ENCODE data around the gene MEIKIN. TPM values are rescaled to one million over a fixed set of nuclear protein-coding genes. Genes with fewer than 3 reads are reported as not detected.
A peak's percentile ranks its signal among the peaks of the same experiment; 100 is the strongest.

Gene MEIKIN
- total and polyA plus RNA-seq, 2 experiments from 2014 or later: not detected

DNA sequence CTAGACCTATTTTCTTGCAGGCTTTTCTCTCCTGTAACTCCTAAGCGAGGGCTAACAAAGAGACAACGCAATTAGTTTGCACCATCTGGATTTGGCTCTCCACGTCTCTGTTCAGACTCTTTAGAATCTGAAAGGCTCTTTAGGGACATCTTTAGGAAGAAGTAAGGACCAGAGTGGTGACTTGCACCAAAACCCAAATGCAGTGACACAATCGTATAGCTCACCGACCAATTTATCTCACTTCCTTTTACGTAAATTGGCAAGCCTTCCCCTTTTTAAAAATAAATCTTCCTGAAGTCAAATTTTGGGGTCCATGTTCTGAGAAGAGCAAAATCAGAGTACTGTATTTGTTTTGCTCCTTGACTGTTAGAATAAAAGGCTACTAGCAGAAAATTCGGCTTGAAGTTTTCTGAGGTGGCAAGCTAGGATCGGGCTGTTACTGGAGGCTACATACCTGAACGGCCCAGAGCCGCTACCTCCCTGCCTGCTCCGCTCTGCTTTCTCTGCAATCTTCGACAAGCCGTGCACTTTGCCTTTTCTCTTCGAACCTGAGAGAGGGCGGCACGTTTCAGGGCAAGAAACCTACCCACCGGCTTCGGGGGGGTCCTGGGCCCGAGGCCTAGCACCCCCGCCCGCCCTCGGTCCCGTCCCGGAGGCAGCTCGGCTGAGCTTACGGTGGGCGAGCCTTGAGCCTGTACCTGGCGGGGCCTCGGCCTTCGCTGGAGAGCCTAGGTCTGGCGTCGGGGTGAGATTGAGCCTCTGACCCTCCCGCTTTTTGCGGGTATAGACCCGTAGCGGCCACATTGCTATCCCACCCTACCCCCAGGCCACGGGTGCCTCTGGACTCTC is 537 bp downstream of the MEIKIN start:
- Histone ChIP-seq H2AFZ (peak overlapping the region; percentile 94), H3K36me3 (ENCODE audit: insufficient read depth) (no peaks in the 10 kb centered on the region), H3K27me3 (ENCODE audit: insufficient read depth) (no peaks in the 10 kb centered on the region), H4K20me1 (replicated peaks; ENCODE audit: insufficient read depth) (no peaks in the 10 kb centered on the region), H3F3A (replicated peaks; ENCODE audit: low read depth) (no peaks in the 10 kb centered on the region), H3K4me2 (no peak overlapping the region), H3K9me2 (ENCODE audit: insufficient read depth) (no peaks in the 10 kb centered on the region), H3K79me2 (replicated peaks; ENCODE audit: insufficient read depth) (no peaks in the 10 kb centered on the region), H3K27ac (ENCODE audit: low read depth) (no peak overlapping the region; the same call in 1 of the 2 replicates), H3K4me1 (ENCODE audit: insufficient read depth) (no peaks in the 10 kb centered on the region), H3K4me3 (no peak overlapping the region)
- no peak for TF ChIP-seq ZNF331 (CRISPR knock-in tag; IDR thresholded peaks at IDR 0.05; ENCODE audit: low read depth)
- Mint-ChIP-seq H3K4me1 (no peaks in the 10 kb centered on the region), H3K27me3 (ENCODE audit: insufficient read depth, low read depth, poor library complexity) (peaks cover 5% of the 10 kb centered on the region), H3K9me3 (no peaks in the 10 kb centered on the region), H3K4me3 (no peak overlapping the region), H3K36me3 (ENCODE audit: low read depth) (no peaks in the 10 kb centered on the region), H3K27ac (no peak overlapping the region)
- ATAC-seq: peak; percentile 82
- peak; percentile 21 for DNase-seq (ENCODE audit: low spot score)

DNA sequence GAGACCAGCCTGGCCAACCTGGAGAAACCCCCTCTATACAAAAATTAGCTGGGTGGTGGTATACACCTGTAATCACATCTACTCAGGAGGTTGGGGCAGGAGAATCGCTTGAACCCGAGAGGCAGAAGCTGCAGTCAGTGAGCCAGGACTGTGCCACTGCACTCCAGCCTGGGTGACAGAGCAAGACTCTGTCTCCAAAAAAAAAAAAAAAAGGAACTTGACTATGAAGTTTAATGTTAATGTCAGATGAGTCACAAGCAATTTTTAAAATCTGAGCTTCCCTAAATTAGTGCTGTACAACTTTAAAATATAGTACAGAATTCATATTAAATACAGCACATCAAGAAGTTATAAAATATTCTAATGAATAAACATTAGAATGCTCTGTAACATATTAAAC is 1.5 kb downstream of the MEIKIN start:
- Histone ChIP-seq H3K36me3 (ENCODE audit: insufficient read depth) (no peaks in the 10 kb centered on the region), H3K4me1 (ENCODE audit: insufficient read depth) (no peaks in the 10 kb centered on the region), H3K9me2 (ENCODE audit: insufficient read depth) (no peaks in the 10 kb centered on the region), H4K20me1 (replicated peaks; ENCODE audit: insufficient read depth) (no peaks in the 10 kb centered on the region), H3F3A (replicated peaks; ENCODE audit: low read depth) (no peaks in the 10 kb centered on the region), H3K79me2 (replicated peaks; ENCODE audit: insufficient read depth) (no peaks in the 10 kb centered on the region), H3K27me3 (ENCODE audit: insufficient read depth) (no peaks in the 10 kb centered on the region), H2AFZ (no peak overlapping the region), H3K27ac (ENCODE audit: low read depth) (no peak overlapping the region), H3K4me3 (no peak overlapping the region), H3K4me2 (no peak overlapping the region)
- H3K27me3 Mint-ChIP-seq (ENCODE audit: insufficient read depth, low read depth, poor library complexity): peaks cover 3% of the 10 kb centered on the region
- no peak overlapping the region for H3K4me3 Mint-ChIP-seq
- H3K9me3 Mint-ChIP-seq: no peaks in the 10 kb centered on the region
- H3K27ac Mint-ChIP-seq: no peak overlapping the region
- no peak for TF ChIP-seq EZH2 (IDR thresholded peaks at IDR 0.05; ENCODE audit: low read depth, unreplicated experiment)
- TF ChIP-seq ZNF114 (CRISPR knock-in tag; IDR thresholded peaks at IDR 0.05): no peak
- no peak for TF ChIP-seq EZH2phosphoT487 (IDR thresholded peaks at IDR 0.05; ENCODE audit: unreplicated experiment)
- no peak for TF ChIP-seq CREB1 (CRISPR knock-in tag; IDR thresholded peaks at IDR 0.05; ENCODE audit: low read depth)
- no peak for TF ChIP-seq JUNB (IDR thresholded peaks at IDR 0.05; ENCODE audit: unreplicated experiment)
- TF ChIP-seq STAT1 (IDR thresholded peaks at IDR 0.05; ENCODE audit: unreplicated experiment): no peak
- no peak for TF ChIP-seq ETS1 (IDR thresholded peaks at IDR 0.05)
- TF ChIP-seq, protein P1, sequence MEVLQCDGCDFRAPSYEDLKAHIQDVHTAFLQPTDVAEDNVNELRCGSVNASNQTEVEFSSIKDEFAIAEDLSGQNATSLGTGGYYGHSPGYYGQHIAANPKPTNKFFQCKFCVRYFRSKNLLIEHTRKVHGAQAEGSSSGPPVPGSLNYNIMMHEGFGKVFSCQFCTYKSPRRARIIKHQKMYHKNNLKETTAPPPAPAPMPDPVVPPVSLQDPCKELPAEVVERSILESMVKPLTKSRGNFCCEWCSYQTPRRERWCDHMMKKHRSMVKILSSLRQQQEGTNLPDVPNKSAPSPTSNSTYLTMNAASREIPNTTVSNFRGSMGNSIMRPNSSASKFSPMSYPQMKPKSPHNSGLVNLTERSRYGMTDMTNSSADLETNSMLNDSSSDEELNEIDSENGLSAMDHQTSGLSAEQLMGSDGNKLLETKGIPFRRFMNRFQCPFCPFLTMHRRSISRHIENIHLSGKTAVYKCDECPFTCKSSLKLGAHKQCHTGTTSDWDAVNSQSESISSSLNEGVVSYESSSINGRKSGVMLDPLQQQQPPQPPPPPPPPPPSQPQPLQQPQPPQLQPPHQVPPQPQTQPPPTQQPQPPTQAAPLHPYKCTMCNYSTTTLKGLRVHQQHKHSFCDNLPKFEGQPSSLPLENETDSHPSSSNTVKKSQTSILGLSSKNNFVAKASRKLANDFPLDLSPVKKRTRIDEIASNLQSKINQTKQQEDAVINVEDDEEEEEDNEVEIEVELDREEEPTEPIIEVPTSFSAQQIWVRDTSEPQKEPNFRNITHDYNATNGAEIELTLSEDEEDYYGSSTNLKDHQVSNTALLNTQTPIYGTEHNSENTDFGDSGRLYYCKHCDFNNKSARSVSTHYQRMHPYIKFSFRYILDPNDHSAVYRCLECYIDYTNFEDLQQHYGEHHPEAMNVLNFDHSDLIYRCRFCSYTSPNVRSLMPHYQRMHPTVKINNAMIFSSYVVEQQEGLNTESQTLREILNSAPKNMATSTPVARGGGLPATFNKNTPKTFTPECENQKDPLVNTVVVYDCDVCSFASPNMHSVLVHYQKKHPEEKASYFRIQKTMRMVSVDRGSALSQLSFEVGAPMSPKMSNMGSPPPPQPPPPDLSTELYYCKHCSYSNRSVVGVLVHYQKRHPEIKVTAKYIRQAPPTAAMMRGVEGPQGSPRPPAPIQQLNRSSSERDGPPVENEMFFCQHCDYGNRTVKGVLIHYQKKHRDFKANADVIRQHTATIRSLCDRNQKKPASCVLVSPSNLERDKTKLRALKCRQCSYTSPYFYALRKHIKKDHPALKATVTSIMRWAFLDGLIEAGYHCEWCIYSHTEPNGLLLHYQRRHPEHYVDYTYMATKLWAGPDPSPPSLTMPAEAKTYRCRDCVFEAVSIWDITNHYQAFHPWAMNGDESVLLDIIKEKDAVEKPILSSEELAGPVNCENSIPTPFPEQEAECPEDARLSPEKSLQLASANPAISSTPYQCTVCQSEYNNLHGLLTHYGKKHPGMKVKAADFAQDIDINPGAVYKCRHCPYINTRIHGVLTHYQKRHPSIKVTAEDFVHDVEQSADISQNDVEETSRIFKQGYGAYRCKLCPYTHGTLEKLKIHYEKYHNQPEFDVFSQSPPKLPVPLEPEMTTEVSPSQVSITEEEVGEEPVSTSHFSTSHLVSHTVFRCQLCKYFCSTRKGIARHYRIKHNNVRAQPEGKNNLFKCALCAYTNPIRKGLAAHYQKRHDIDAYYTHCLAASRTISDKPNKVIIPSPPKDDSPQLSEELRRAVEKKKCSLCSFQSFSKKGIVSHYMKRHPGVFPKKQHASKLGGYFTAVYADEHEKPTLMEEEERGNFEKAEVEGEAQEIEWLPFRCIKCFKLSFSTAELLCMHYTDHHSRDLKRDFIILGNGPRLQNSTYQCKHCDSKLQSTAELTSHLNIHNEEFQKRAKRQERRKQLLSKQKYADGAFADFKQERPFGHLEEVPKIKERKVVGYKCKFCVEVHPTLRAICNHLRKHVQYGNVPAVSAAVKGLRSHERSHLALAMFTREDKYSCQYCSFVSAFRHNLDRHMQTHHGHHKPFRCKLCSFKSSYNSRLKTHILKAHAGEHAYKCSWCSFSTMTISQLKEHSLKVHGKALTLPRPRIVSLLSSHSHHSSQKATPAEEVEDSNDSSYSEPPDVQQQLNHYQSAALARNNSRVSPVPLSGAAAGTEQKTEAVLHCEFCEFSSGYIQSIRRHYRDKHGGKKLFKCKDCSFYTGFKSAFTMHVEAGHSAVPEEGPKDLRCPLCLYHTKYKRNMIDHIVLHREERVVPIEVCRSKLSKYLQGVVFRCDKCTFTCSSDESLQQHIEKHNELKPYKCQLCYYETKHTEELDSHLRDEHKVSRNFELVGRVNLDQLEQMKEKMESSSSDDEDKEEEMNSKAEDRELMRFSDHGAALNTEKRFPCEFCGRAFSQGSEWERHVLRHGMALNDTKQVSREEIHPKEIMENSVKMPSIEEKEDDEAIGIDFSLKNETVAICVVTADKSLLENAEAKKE (CRISPR knock-in tag; IDR thresholded peaks at IDR 0.05): no peak
- no peak for TF ChIP-seq NANOG (IDR thresholded peaks at IDR 0.05; ENCODE audit: borderline replicate concordance)
- TF ChIP-seq POLR2AphosphoS5 (IDR thresholded peaks at IDR 0.05; ENCODE audit: low read depth): no peak
- ATAC-seq (no peak), DNase-seq (ENCODE audit: low spot score) (no peak)
- no peaks in the 10 kb centered on the region for H3K36me3 Mint-ChIP-seq (ENCODE audit: low read depth)
- H3K4me1 Mint-ChIP-seq: no peaks in the 10 kb centered on the region
